OCI-LY3 (cell line): ENCODE measurements around the gene FRMD4A.

Experiments
- CTCF ChIP-seq: fragments of 200-600, 300-600 bp; sonication (generic); IDR thresholded peaks from 2 replicates; pipeline ENCODE4 v1.5.1; 2014; ENCODE audit warnings: antibody characterized with exemption, low read length, low read depth
- EZH2phosphoT487 ChIP-seq: fragments of 200-600 bp; shearing (Covaris generic); IDR thresholded peaks from 2 replicates; pipeline ENCODE4 v1.6.1; 2018; ENCODE audit warnings: antibody characterized with exemption, mixed run types, low read depth

GRCh38 chr10:13732465-13732881 is 598.3 kb downstream of the FRMD4A start:
- TF ChIP-seq CTCF (no peak), EZH2phosphoT487 (no peak)
